HL-60 (cell line): Measurements from ENCODE around the gene ORM2.

ENCODE experiments used
- GABPA ChIP-seq: IDR thresholded peaks from 2 replicates; pipeline ENCODE4 v1.6.1; 2012; ENCODE audit warnings: low read depth
- POLR2AphosphoS5 ChIP-seq: IDR thresholded peaks from 2 replicates; pipeline ENCODE4 v1.6.1; 2012; ENCODE audit warnings: low read depth
- TF ChIP-seq, protein P1 (sequence below): IDR thresholded peaks from one replicate; pipeline ENCODE4 v1.5.1; 2011; ENCODE audit warnings: low read length, control low read depth, inconsistent platforms; ENCODE audit not compliant: insufficient read depth

DNA sequence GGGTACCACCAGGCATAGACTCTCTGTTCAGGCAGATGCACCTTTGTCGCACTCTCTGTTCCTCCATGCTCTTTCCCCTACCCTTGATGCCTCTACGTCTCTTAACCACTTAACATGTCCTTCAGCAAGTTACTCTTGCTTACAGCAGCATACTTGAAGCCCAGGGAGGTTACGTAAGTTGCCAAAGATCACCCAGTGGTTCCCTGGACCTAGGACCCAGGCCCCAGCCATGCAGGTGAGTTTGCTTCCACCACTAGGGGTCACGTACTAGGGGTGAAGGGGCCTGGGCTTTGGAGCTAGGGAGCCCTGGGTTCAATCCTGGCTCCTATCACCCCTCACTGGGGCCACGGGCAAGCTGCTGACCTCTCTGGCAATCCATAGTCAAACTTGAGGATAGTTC is 49.2 kb downstream of the ORM2 start:
- TF ChIP-seq, protein P1, sequence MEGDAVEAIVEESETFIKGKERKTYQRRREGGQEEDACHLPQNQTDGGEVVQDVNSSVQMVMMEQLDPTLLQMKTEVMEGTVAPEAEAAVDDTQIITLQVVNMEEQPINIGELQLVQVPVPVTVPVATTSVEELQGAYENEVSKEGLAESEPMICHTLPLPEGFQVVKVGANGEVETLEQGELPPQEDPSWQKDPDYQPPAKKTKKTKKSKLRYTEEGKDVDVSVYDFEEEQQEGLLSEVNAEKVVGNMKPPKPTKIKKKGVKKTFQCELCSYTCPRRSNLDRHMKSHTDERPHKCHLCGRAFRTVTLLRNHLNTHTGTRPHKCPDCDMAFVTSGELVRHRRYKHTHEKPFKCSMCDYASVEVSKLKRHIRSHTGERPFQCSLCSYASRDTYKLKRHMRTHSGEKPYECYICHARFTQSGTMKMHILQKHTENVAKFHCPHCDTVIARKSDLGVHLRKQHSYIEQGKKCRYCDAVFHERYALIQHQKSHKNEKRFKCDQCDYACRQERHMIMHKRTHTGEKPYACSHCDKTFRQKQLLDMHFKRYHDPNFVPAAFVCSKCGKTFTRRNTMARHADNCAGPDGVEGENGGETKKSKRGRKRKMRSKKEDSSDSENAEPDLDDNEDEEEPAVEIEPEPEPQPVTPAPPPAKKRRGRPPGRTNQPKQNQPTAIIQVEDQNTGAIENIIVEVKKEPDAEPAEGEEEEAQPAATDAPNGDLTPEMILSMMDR, result no peak
- TF ChIP-seq POLR2AphosphoS5 (no peak), GABPA (no peak)
